ENCODE measurements around the gene SMURF2.

Gene SMURF2

DNA sequence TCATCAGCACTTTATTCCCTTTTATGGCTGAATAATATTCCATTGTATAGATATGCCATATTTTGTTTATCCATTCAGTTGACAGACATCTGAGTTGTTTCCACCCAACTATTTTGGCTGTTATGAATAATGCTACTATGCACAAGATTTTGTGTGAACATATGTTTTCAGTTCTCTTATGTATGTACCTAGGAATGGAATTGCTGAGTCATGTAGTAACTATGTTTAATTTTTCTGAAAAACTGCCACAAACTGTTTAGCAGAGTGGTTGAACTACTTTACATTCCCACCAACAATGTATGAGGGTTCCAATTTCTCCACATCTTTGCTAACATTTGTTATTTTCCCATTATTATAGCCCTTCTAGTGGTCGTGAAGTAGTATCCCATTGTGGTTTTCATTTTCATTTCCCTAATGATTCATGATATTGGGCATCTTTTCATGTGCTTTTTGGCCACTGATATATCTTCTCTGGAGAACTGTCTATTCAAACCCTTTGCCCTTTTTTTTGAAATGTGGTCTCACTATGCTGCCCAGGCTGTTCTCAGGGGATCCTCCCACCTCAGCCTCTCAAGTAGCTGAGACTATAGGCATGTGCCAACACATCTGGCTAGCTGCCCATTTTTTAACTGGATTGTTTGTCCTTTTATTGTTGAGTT is 26.3 kb downstream of the SMURF2 start:
- H3K4me3 ChIP-seq (ENCODE audit: severe bottlenecking) = no peak overlapping the region
- no peak for TF ChIP-seq CTCF (IDR thresholded peaks at IDR 0.05; ENCODE audit: poor library complexity, severe bottlenecking)
- peak overlapping the region; percentile 70 for H3K27ac ChIP-seq (ENCODE audit: poor library complexity, severe bottlenecking)
- DNase-seq (ENCODE audit: low spot score) (no peak), ATAC-seq (ENCODE audit: low read depth) (peak; percentile 75)
- H3K36me3 ChIP-seq (ENCODE audit: low read depth) = peaks cover 52% of the 10 kb centered on the region
- H3K9me3 ChIP-seq (ENCODE audit: severe bottlenecking) = no peaks in the 10 kb centered on the region
- H3K27me3 ChIP-seq (ENCODE audit: insufficient read depth, poor library complexity, severe bottlenecking) = no peaks in the 10 kb centered on the region
- peaks cover 10% of the 10 kb centered on the region for H3K4me1 ChIP-seq (ENCODE audit: insufficient read depth, poor library complexity, severe bottlenecking)

DNA sequence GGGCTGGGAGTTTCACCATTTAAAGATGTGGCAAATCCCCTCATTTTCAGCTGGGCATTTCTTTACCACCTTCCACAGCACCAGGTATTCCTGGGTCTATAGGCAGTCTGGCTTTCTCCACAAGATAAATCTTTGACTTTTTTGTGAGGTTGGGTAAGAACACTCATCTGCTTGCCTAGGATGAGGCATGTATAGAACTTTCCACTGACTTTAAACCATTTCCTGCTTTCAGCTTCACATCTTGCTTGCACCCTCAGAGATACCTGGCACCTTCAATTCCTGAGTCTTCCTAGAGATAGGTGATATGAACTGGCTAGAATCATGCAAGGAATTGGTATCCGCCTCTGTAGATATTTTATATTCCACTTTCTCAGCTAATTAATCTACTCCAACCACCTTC is 27.9 kb downstream of the SMURF2 start:
- ATAC-seq (ENCODE audit: low read depth) = no peak
- no peaks in the 10 kb centered on the region for H3K27me3 ChIP-seq (ENCODE audit: insufficient read depth, poor library complexity, severe bottlenecking)
- peaks cover 14% of the 10 kb centered on the region for H3K4me1 ChIP-seq (ENCODE audit: insufficient read depth, poor library complexity, severe bottlenecking)
- H3K27ac ChIP-seq (ENCODE audit: poor library complexity, severe bottlenecking) = no peak overlapping the region
- peaks cover 38% of the 10 kb centered on the region for H3K36me3 ChIP-seq (ENCODE audit: low read depth)
- DNase-seq (ENCODE audit: low spot score) = no peak
- H3K4me3 ChIP-seq (ENCODE audit: severe bottlenecking) = no peak overlapping the region
- H3K9me3 ChIP-seq (ENCODE audit: severe bottlenecking) = no peaks in the 10 kb centered on the region
- no peak for TF ChIP-seq CTCF (IDR thresholded peaks at IDR 0.05; ENCODE audit: poor library complexity, severe bottlenecking)

- H3K4me3 ChIP-seq (ENCODE audit: severe bottlenecking) = no peak overlapping the region
- no peak overlapping the region for H3K27ac ChIP-seq (ENCODE audit: poor library complexity, severe bottlenecking)
- peaks cover 14% of the 10 kb centered on the region for H3K4me1 ChIP-seq (ENCODE audit: insufficient read depth, poor library complexity, severe bottlenecking)
- no peak for TF ChIP-seq CTCF (IDR thresholded peaks at IDR 0.05; ENCODE audit: poor library complexity, severe bottlenecking)
- DNase-seq (ENCODE audit: low spot score) (no peak), ATAC-seq (ENCODE audit: low read depth) (no peak)
- H3K27me3 ChIP-seq (ENCODE audit: insufficient read depth, poor library complexity, severe bottlenecking) = no peaks in the 10 kb centered on the region
- H3K36me3 ChIP-seq (ENCODE audit: low read depth) = peaks cover 26% of the 10 kb centered on the region
- no peaks in the 10 kb centered on the region for H3K9me3 ChIP-seq (ENCODE audit: severe bottlenecking)
Measured at GRCh38 chr17:64632606-64633005, 29.5 kb downstream of the SMURF2 start.

DNA sequence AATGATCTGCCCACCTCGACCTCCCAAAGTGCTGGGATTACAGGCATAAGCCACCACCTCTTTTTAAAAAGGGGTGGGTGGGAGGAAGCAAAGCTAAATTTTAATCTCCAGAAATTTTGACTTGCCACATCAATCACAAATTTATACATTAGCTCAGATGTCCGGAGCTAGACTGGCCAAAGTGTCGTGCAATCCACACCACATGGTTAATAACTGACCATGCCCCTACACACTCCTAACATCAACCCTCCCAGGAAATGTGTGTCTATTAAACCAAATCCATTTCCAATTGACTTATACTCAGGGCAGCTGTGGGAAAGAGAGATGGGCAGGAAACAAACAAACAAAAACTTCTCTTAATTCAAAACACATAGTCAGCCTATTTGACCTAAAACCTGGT is 29.9 kb downstream of the SMURF2 start:
- H3K27ac ChIP-seq (ENCODE audit: poor library complexity, severe bottlenecking) = no peak overlapping the region
- no peak for TF ChIP-seq CTCF (IDR thresholded peaks at IDR 0.05; ENCODE audit: poor library complexity, severe bottlenecking)
- H3K36me3 ChIP-seq (ENCODE audit: low read depth) = peaks cover 23% of the 10 kb centered on the region
- no peaks in the 10 kb centered on the region for H3K27me3 ChIP-seq (ENCODE audit: insufficient read depth, poor library complexity, severe bottlenecking)
- ATAC-seq (ENCODE audit: low read depth) (no peak), DNase-seq (ENCODE audit: low spot score) (no peak)
- peaks cover 14% of the 10 kb centered on the region for H3K4me1 ChIP-seq (ENCODE audit: insufficient read depth, poor library complexity, severe bottlenecking)
- H3K9me3 ChIP-seq (ENCODE audit: severe bottlenecking) = no peaks in the 10 kb centered on the region
- H3K4me3 ChIP-seq (ENCODE audit: severe bottlenecking) = no peak overlapping the region

Measured in RWPE2 (cell line).